Common myeloid progenitor, CD34-positive (primary cell): ENCODE data around the gene RNF215.
"Not testable (repeated sequence)": the region's sequence is repeated elsewhere in the genome, so short reads cannot be mapped to it uniquely, and the experiment has no call there.

Source experiments
- CTCF ChIA-PET: fragments of 350-600 bp; sonication (Branson Sonifier 250); formaldehyde crosslinking; loops from one replicate; lab custom pipeline; 2021; ENCODE audit warnings: antibody characterized with exemption; lab: Charles Lee
- POLR2A ChIA-PET: fragments of 350-600 bp; sonication (Branson Sonifier 250); formaldehyde crosslinking; loops from one replicate; lab custom pipeline; 2021; ENCODE audit warnings: antibody characterized with exemption; lab: Charles Lee
- DNase-seq, 3 donors: peaks; one replicate each; pipeline versions ENCODE4 v3.0.0 to v3.0.0-alpha.2; 2013
- H3K27ac ChIP-seq, 2 experiments: 1 replicate in 1 of 2; 2 replicates in 1 of 2; pipeline ENCODE4 v1.7.0; 2013; ENCODE audit warnings: inconsistent platforms in 2 of 2, low read length in 2 of 2, mild to moderate bottlenecking in 2 of 2, low read depth in 1 of 2, moderate library complexity in 1 of 2; ENCODE audit not compliant: severe bottlenecking in 2 of 2, insufficient read depth in 1 of 2, poor library complexity in 1 of 2
- H3K27me3 ChIP-seq, 5 experiments: replicated peaks in 2 of 5; 1 replicate in 3 of 5; 2 replicates in 2 of 5; pipeline versions ENCODE4 v1.6.1 to v1.7.0; 2013; ENCODE audit warnings: low read length in 4 of 5, mild to moderate bottlenecking in 2 of 5, moderate library complexity in 2 of 5, inconsistent platforms in 1 of 5; ENCODE audit not compliant: insufficient read depth in 5 of 5, control insufficient read depth in 4 of 5
- H3K36me3 ChIP-seq, 4 experiments: 1 replicate in 2 of 4; 2 replicates in 2 of 4; pipeline versions ENCODE4 v1.6.1 to v1.7.0; 2013; ENCODE audit warnings: low read length in 3 of 4, control low read depth in 1 of 4, mild to moderate bottlenecking in 1 of 4; ENCODE audit not compliant: control insufficient read depth in 4 of 4, insufficient read depth in 4 of 4
- H3K4me1 ChIP-seq, 4 experiments: 1 replicate in 3 of 4; 2 replicates in 1 of 4; pipeline versions ENCODE4 v1.6.1 to v1.7.1; 2013; ENCODE audit warnings: low read length in 3 of 4, mild to moderate bottlenecking in 3 of 4, control low read depth in 1 of 4, inconsistent platforms in 1 of 4, moderate library complexity in 1 of 4; ENCODE audit not compliant: control insufficient read depth in 4 of 4, insufficient read depth in 4 of 4; ENCODE audit errors: control extremely low read depth in 1 of 4
- H3K4me3 ChIP-seq, 7 experiments: 1 replicate in 4 of 7; 2 replicates in 3 of 7; pipeline versions ENCODE4 v1.5.1 to v1.7.0; 2013; ENCODE audit warnings: mild to moderate bottlenecking in 7 of 7, low read length in 6 of 7, moderate library complexity in 6 of 7, inconsistent platforms in 2 of 7, low read depth in 2 of 7, control low read depth in 1 of 7; ENCODE audit not compliant: insufficient read depth in 4 of 7, control insufficient read depth in 1 of 7; ENCODE audit errors: extremely low read depth in 1 of 7
- H3K9me3 ChIP-seq, 5 experiments: 1 replicate in 4 of 5; 2 replicates in 1 of 5; pipeline versions ENCODE4 v1.6.1 to v1.7.1; 2013; ENCODE audit warnings: low read length in 4 of 5, mild to moderate bottlenecking in 2 of 5, inconsistent platforms in 1 of 5, low read depth in 1 of 5, moderate library complexity in 1 of 5; ENCODE audit not compliant: control insufficient read depth in 4 of 5, insufficient read depth in 2 of 5; ENCODE audit errors: control extremely low read depth in 1 of 5
- WGBS: methylation state at CpG from one replicate; pipeline ENCODE4 v1.1.5; 2013; ENCODE audit not compliant: insufficient coverage; 5-methylcytosine and 5-hydroxymethylcytosine counted together

Gene RNF215

DNA sequence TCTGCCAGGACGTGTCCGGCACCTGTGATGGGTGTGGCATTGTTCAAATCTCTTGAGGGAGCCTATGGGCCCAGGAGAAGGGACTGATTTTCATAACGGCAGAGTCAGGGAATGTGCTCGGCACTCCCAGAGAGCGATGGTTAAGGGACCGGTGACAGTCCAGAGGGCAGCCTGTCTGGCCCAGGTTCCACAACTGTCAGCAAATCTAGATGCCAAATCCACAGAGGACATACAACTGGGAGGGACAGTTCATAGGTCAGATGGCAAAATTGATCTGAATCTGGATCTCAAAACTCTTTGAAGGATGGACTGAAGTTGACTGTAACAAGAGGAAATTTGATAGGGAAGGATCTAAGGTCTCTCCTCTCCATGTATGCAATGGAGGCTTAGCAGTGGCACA is 17.1 kb upstream of the RNF215 start:
- Histone ChIP-seq H3K4me1 (peaks cover 0 to 21% (median 3%) of the 10 kb centered on the region in 4 experiments), H3K36me3 (peaks cover 0 to 2% (median 0%) of the 10 kb centered on the region in 4 experiments), H3K4me3 (no peak overlapping the region), H3K27me3 (peaks cover 0 to 10% (median 0%) of the 10 kb centered on the region in 5 experiments), H3K27ac (no peak overlapping the region), H3K9me3 (no peaks in the 10 kb centered on the region)
- CTCF ChIA-PET: interaction anchor here (1.3 kb wide), 1 partner anchor 12 kb away, joined by 3 read pairs; no protein-coding TSS in a partner anchor
- POLR2A ChIA-PET: no interaction called here
- DNase-seq: no peak
- 95% methylated on average over 6 of the region's 6 CpGs for WGBS

- 93% methylated on average over 3 of the region's 5 CpGs for WGBS
- POLR2A ChIA-PET, H3K36me3 ChIP-seq, H3K9me3 ChIP-seq, H3K27ac ChIP-seq, H3K4me3 ChIP-seq, DNase-seq: not testable (repeated sequence)
- Histone ChIP-seq H3K4me1 (peaks cover 0 to 23% (median 0%) of the 10 kb centered on the region in 4 experiments), H3K27me3 (peaks cover 0 to 26% (median 11%) of the 10 kb centered on the region in 5 experiments)
- CTCF ChIA-PET: interaction anchor here (0.6 to 1.4 kb wide), 3 partner anchors 11 to 575 kb away, joined by 3 to 4 read pairs (median 3); no protein-coding TSS in a partner anchor
Measured at GRCh38 chr22:30402766-30403104, 15.5 kb upstream of the RNF215 start.

DNA sequence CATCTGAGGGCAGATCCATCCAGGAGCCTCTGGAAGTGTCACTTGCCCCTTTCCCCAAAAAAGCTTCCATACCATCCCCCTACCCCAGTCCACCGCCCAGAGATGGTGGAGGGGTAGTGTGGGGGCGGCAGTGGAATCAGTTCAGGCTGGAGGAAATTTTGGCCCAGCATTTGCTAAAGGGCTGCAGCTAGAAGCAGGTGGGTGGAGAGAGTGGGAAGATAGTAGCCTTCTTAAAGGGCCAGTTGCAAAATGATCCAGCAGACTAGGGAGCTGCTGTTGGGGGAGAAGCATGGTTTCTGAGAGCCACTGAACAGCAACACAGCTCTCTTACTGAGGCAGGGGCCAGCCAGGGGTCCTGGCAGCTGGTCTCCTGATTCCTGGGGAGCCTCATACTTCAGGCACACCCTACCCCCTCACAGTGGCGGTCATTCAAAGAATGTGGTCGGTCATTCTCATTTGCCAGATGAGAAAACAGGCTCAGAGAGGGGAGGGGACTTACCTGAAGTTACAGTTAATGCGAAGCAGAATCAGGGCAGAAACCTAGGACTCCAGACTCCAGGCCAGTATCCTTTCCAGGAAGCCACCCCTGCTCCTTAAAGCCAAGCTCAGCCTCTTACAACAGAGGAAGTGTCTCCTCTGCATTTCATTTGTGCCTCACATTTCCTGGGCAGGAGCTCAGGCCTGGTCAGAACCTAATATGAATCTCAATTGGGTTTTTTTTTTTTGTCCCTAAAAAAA is 15.0 kb upstream of the RNF215 start:
- Histone ChIP-seq H3K27ac (no peak overlapping the region), H3K36me3 (no peaks in the 10 kb centered on the region), H3K27me3 (peaks cover 0 to 31% (median 14%) of the 10 kb centered on the region in 5 experiments), H3K4me1 (peaks cover 0 to 28% (median 4%) of the 10 kb centered on the region in 4 experiments), H3K4me3 (no peak overlapping the region), H3K9me3 (no peaks in the 10 kb centered on the region)
- POLR2A ChIA-PET: interaction anchor here (0.5 kb wide), 1 partner anchor 42 kb away, joined by 3 read pairs; no protein-coding TSS in a partner anchor
- 92% methylated on average over 2 of the region's 5 CpGs for WGBS
- CTCF ChIA-PET: interaction anchor here (0.6 to 1.4 kb wide), 3 partner anchors 10 to 294 kb away, joined by 3 to 4 read pairs (median 4); no protein-coding TSS in a partner anchor
- no peak for DNase-seq

- POLR2A ChIA-PET, H3K4me3 ChIP-seq, CTCF ChIA-PET, H3K27ac ChIP-seq, H3K36me3 ChIP-seq, H3K9me3 ChIP-seq, DNase-seq: not testable (repeated sequence)
- WGBS: 100% methylated on average over 1 of the region's 3 CpGs
- Histone ChIP-seq H3K4me1 (peaks cover 0 to 37% (median 12%) of the 10 kb centered on the region in 4 experiments), H3K27me3 (peaks cover 0 to 43% (median 19%) of the 10 kb centered on the region in 5 experiments)
Measured at GRCh38 chr22:30401024-30401423, 13.8 kb upstream of the RNF215 start.

- peaks cover 0 to 37% (median 12%) of the 10 kb centered on the region in 4 experiments for H3K4me1 ChIP-seq
- no peak overlapping the region for H3K27ac ChIP-seq
- H3K9me3 ChIP-seq: no peaks in the 10 kb centered on the region
- 100% methylated on average over 1 of the region's 1 CpG for WGBS
- CTCF ChIA-PET: no interaction called here
- POLR2A ChIA-PET: no interaction called here
- H3K4me3 ChIP-seq: no peak overlapping the region
- DNase-seq: no peak
- peaks cover 0 to 49% (median 23%) of the 10 kb centered on the region in 5 experiments for H3K27me3 ChIP-seq
- H3K36me3 ChIP-seq: no peaks in the 10 kb centered on the region
Measured at GRCh38 chr22:30400159-30400558, 12.9 kb upstream of the RNF215 start.

- Histone ChIP-seq H3K4me1 (peaks cover 0 to 37% (median 12%) of the 10 kb centered on the region in 4 experiments), H3K36me3 (no peaks in the 10 kb centered on the region), H3K27ac (no peak overlapping the region), H3K9me3 (no peaks in the 10 kb centered on the region), H3K4me3 (no peak overlapping the region), H3K27me3 (peaks cover 0 to 49% (median 26%) of the 10 kb centered on the region in 5 experiments)
- 97% methylated on average over 5 of the region's 5 CpGs for WGBS
- ChIA-PET POLR2A (no interaction called here), CTCF (no interaction called here)
- DNase-seq: no peak
Measured at GRCh38 chr22:30399718-30400117, 12.5 kb upstream of the RNF215 start.
